ENCODE measurements around the gene IMPA2. TPM values are rescaled to one million over a fixed set of nuclear protein-coding genes. Genes with fewer than 3 reads are reported as not detected.

The IMPA2 gene
- total RNA-seq, 1 experiment from 2014 or later = 79.9 TPM

DNA sequence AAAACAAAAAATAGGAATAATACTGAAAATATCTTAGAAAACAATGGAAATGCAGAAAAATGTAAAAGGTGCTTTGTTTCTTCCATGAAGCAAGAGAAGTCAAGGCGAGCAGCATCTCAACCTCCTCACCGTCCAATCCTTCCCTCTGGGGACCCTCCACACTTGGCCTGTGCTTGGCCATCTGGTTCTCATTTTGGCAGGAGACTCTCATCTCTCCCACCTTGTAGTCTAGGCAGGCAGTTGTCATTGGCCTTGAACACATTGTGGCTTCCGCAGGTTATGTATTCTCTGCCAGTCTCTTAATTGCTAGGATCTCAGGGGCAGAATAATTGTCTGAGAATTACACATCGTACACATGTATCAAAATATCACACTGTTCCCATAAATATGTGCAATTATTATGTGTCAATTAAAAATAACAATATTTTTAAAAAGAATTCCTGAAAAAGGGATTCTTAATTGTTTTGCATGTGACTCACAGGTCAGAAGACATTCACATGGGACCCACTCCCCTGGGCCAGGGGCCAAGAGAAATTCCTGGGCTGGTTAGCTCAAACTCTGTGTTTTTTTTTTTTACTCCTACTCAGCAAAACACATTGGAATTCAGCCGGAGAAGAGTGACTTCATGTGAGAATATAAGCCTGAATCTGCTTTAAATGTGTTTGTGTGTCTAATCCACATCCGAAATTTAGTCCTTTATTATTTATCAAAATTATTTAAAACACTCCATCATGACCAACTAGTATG is 98.4 kb downstream of the IMPA2 start:
- no TSS peak for BruUV-seq (replicated peaks)
- H3K27ac Mint-ChIP-seq (ENCODE audit: unreplicated experiment) = no peak overlapping the region
- H3K9me3 Mint-ChIP-seq (ENCODE audit: unreplicated experiment) = no peaks in the 10 kb centered on the region
- POLR2A ChIA-PET = no interaction called here
- CTCF ChIA-PET = no interaction called here
- H3K4me3 Mint-ChIP-seq (ENCODE audit: unreplicated experiment) = no peak overlapping the region
- Histone ChIP-seq H3K36me3 (ENCODE audit: control insufficient read depth, insufficient read depth, low read length) (no peaks in the 10 kb centered on the region), H3K4me3 (ENCODE audit: low read depth, low read length) (no peak overlapping the region), H3K4me1 (no peaks in the 10 kb centered on the region), H3K9me3 (no peaks in the 10 kb centered on the region), H3K27me3 (replicated peaks; ENCODE audit: control insufficient read depth, insufficient read depth, low read length) (no peaks in the 10 kb centered on the region)
- intact Hi-C loops (cut with micrococcal nuclease; ENCODE audit: unreplicated experiment) = loop anchor here (10.0 kb wide), 1 partner anchor 55 kb away; no protein-coding TSS in a partner anchor
- H3K4me1 Mint-ChIP-seq (ENCODE audit: low read depth, unreplicated experiment) = no peaks in the 10 kb centered on the region
- TF ChIP-seq, protein P1, sequence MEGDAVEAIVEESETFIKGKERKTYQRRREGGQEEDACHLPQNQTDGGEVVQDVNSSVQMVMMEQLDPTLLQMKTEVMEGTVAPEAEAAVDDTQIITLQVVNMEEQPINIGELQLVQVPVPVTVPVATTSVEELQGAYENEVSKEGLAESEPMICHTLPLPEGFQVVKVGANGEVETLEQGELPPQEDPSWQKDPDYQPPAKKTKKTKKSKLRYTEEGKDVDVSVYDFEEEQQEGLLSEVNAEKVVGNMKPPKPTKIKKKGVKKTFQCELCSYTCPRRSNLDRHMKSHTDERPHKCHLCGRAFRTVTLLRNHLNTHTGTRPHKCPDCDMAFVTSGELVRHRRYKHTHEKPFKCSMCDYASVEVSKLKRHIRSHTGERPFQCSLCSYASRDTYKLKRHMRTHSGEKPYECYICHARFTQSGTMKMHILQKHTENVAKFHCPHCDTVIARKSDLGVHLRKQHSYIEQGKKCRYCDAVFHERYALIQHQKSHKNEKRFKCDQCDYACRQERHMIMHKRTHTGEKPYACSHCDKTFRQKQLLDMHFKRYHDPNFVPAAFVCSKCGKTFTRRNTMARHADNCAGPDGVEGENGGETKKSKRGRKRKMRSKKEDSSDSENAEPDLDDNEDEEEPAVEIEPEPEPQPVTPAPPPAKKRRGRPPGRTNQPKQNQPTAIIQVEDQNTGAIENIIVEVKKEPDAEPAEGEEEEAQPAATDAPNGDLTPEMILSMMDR (IDR thresholded peaks at IDR 0.05; ENCODE audit: insufficient read depth in 1 of 2, low read depth in 1 of 2, low read length in 1 of 2, severe bottlenecking in 1 of 2, unreplicated experiment in 1 of 2) = no peak
- no peak for DNase-seq
- no peaks in the 10 kb centered on the region for H3K36me3 Mint-ChIP-seq (ENCODE audit: insufficient read depth, unreplicated experiment)
- H3K27me3 Mint-ChIP-seq (ENCODE audit: insufficient read depth, unreplicated experiment) = peaks cover 5% of the 10 kb centered on the region

Other genes with a start within 250 kb of the IMPA2 start
- gene CHMP1B, start 130.1 kb upstream of the IMPA2 start, total RNA-seq (2022) = 45.2 and 56.5 TPM in 2 replicates
- 47.4 and 52.6 TPM in 2 replicates for gene MPPE1, start 73.2 kb upstream of the IMPA2 start, total RNA-seq (2022)
- gene ANKRD62, start 112.3 kb downstream of the IMPA2 start, total RNA-seq (2022) = not detected in 2 replicates

All from Caco-2 (cell line).